NK-92 treated with Interleukin-12 subunit alpha and Interleukin-12 subunit beta, amount 100 ng/mL, for 24 hours (cell line): ENCODE data around the gene TRIM3.

Experiments
- DNase-seq: peaks from one replicate; lab custom pipeline; 2025; lab: John Stamatoyannopoulos, UW

The TRIM3 gene

DNA sequence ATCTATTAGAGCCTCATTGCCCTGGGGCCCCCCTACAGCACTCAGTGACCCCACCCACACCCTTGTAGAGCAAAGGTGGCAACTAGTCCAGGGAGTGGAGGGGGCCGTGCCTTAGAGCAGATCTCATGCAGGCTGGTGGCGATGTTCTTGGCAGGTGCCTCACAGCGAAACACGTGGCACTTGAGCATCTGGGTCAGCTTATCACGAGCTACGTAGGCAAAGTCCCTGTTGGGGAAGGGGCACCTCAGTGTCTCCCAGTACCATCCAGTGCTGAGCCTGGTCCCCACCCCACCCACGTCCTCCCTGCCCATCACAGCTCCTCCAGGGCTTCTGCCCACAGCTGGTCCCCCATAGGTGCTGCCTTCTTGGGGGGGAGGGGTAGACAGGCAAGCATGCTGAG, 72.3 kb downstream of the TRIM3 start:
- no peak for DNase-seq

DNA sequence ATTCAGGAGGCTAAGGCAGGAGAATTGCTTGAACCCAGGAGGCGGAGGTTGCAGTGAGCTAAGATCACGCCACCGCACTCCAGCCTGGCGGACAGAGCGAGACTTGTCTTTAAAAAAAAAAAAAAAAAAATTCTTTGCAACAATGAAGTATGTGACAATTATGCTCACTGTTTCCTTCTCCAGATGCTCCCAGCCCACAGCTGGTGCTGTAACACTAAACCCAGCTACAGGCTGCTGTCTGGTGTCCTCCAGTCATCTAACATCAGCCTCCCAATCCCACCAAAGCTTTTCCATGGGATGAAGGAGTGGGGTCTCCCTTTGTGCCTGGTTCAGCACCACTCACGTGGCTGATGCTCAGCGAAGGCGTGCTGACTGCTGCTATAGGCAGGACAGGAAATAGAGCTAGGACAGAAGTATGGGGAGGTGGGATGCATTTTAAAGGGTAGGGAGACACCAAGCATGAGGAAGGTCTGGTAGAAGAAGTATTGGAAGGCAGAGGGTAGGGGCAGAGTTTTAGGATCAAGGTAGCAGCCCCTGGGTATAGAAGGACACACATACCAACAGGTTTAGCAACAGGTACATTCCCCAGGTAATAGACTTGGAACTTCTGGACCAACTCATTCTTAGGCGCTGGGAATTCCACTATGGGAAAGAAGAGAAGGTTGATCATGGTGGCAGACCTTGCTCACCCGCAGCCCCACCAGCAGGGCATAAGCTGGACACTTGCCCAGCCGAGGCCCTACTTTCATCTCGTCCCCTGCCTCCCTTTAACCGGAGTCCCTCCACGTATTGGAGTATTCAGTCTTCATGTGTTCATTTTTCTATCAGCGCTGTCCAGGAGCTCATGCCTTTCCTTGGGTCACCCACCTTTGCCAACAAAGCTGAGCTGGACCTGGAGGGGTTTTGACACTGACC, 73.1 kb downstream of the TRIM3 start:
- no peak for DNase-seq
